Activated CD8-positive, alpha-beta memory T cell treated with anti-CD3 and anti-CD28 coated beads for 1 hour (primary cell): ENCODE measurements around the gene MYG1.
A peak's percentile ranks its signal among the peaks of the same experiment; 100 is the strongest.
"Not testable (repeated sequence)": the region's sequence is repeated elsewhere in the genome, so short reads cannot be mapped to it uniquely, and the experiment has no call there.

ENCODE experiments used
- DNase-seq, 2 donors: peaks; one replicate each; pipeline ENCODE4 v3.0.0-alpha.2; 2020; ENCODE audit warnings: low read depth in 1 of 2; ENCODE audit errors: extremely low read depth in 1 of 2

Gene MYG1

GRCh38 chr12:53326460-53327185 is 27.1 kb downstream of the MYG1 start:
- no peak for DNase-seq

- no peak for DNase-seq
These were observed 28.0 kb downstream of the MYG1 start for GRCh38 chr12:53327435-53328042.

DNA sequence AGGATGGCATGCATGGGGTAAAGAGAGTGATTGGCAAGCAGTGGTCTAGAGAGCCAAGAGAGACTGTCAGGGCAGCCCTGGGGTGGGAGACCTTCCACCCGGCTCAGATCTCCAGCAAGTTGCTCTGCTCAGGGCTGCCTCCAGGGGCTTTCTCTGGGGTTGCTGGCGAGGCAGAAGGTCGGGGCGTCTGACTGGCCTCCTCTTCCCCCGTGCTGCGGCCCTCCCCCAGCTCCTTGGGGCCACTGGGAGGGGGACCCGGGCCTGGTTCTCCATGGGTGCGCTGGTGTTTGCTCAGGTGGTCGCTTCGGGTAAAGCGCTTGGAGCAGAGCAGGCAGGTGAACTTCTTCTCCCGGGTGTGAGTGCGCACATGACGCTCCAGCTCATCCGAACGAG is 28.5 kb downstream of the MYG1 start:
- DNase-seq = no peak

DNA sequence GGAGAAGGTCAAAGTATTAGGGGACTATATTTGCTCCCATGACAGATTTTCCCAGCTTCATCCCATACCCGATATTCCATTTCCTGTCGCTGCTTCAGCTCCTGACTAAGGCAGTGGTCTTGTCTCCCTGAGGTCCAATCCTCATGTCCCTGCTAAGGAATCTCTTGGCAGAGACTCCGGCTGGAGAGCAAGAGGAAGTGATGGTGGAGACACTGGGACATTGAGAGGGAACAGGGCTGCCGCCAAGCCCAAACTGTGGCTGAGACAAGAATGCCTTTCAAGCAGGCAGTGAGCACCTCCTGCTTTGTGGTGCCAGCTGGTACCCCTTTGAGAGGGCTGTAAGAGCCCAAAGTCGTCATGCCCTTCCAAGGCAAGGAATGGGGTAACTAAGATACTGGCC is 31.2 kb downstream of the MYG1 start:
- DNase-seq = no peak

GRCh38 chr12:53332339-53332738 is 32.8 kb downstream of the MYG1 start:
- DNase-seq = not testable (repeated sequence)

DNA sequence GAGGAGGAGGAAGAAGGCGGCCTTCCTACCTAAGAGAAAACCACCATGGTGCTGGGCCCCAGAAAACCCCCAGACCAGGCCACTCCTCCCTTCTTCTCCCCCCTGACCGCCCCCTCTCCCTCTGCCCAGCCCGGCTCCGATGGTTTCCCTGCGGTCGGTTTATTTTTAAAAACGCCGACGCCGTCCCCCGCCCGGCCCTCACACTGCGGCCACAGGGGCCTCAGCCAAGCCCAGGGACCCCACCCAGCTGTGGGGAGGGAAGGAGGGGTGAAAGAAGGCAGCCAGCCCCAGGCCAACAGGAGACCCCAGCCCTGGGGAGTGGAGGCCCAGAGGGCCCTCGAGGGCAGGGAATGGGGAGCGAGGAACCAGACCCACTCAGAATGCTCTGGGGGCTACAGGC is 33.2 kb downstream of the MYG1 start:
- no peak for DNase-seq

DNA sequence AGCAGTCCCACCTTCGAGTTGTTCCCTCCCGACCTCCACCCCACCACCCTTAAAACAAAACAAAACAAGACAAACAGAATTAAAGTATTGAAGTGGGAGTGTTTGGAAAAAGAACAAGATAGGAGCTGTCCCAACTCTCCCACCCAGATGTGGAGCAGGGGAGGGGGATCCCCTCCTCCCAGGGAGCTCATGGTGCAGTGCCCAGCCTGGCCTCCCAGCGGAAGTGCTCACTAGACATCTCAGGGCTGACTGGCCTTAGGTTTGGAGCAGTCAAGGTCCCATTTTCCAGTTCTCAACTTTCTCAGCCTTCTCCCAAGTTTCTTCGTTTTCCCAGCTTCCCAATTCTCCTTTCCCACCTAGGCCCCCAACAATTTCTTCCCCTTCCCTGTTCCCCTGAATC is 33.8 kb downstream of the MYG1 start:
- no peak for DNase-seq

DNA sequence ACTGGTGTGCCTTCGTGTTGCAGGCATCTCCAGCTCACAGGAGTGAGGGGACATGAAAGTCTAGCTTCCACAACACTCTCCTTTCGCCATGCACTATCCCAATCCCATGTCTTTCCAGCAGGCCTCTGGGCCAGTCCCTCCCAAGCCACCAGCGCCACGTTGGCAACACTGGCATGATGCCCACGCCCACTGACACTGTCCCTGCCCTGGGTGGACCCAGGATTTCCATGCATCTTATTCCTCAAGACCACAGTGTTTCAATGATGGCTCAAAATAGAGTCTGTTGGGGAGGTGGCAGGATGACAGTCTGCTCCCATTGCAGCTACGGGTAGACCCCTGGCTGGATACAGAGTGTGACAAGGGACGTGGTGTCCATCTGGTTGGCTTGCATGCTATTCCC is 34.4 kb downstream of the MYG1 start:
- DNase-seq = no peak

- no peak for DNase-seq
These were observed 35.3 kb downstream of the MYG1 start for GRCh38 chr12:53334822-53335221.

GRCh38 chr12:53336181-53336681 is 36.7 kb downstream of the MYG1 start, which contains the start of gene SP7:
Gene SP7 (minus strand): TSS chr12:53336354. CDS start chr12:53335646, 708 bp downstream.
- no peak for DNase-seq

- no peak for DNase-seq
These were observed 38.5 kb downstream of the MYG1 start for GRCh38 chr12:53338017-53338416.

- no peak for DNase-seq
These were observed 39.4 kb downstream of the MYG1 start for GRCh38 chr12:53338916-53339315.

GRCh38 chr12:53340398-53340797 is 40.9 kb downstream of the MYG1 start:
- no peak for DNase-seq

DNA sequence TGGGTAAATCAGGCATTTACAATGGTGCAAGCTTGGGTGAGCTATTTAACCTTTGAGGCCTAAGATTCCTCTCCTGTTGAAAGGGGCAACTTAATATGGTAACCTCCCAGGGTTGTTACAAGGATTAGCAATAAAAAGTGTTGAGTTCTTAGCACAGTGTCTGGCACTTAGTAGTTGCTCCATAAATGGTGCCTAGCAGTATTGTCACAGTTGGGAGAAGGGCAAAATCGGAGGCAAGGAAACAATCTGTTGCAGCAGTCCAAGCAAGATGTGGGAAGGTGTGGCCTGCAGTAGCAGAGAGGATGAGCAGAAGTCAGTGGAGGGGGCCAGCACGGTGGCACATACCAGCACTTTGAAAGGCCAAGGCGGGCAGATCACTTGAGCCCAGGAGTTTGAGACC is 44.0 kb downstream of the MYG1 start:
- DNase-seq = no peak

DNA sequence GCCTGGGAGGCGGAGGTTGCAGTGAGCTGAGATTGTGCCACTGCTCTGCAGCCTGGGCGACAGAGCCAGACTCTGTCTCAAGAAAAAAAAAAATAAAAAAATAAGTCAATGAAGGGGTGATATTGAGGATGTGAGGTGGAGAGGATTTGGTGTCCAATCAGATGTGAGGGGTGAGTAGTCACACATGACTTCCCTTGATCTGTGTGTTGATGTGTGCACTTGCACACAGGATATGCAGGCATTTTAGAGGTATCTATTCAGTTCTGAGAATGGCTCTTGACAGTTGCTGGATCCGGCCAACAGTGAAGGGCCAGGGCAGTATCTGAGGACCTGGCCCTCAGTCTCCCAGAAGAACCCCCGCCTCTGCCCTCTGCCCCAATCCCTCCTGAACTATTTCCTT is 44.5 kb downstream of the MYG1 start:
- DNase-seq = no peak

DNA sequence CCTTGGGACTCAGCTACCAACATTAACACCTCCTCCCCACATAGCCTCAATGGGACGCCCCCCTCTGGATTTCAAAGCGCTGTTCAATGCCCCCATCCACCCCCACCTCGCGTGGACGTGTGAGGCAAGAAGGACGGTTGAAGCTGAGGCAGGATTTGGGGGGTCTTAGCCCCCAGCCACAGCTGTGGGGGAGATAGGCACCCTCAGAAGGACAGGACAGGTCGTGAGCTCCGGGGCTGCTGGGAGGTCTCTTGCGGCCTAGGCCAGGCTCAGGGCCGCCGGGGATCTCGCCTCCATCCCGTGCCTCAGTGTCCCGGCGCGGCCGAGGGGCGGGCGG is 45.0 kb downstream of the MYG1 start:
- no peak for DNase-seq

DNA sequence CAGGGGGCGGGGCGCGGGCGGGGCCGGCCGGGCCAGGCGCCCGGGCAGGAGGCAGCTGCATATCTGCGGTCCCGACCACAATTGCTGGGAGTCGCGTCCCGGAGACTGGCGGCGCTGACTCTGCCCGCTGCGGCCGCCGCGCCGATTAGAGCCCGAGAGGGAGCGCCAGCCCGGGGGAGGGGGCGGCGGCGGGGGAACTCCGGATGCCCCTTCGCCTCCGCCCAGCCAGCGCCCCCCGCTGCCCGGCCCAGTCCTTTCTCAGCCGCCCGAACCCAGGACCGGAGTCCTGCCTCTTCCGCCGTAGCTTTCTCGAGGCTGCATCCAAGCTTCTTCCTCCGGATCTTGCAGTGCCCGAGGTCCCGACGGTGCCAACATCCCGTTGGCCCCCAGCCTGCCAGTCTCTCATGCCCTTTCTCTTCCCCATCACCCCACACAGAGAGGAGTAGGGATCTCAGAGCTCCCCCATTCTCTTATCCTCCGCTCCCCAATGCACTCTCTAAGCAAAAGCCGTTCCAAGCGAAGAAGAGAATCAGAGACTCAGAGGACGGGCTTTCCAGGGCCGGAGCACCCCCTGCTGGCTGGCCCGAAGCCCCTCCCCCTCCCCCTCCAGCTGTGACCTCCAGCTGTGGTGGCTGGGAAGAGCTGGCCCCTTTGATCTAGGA is 45.5 kb downstream of the MYG1 start:
- DNase-seq = peak in 1 of 2 donors; percentile 56

- no peak for DNase-seq
These were observed 46.1 kb downstream of the MYG1 start for GRCh38 chr12:53345486-53346188.

DNA sequence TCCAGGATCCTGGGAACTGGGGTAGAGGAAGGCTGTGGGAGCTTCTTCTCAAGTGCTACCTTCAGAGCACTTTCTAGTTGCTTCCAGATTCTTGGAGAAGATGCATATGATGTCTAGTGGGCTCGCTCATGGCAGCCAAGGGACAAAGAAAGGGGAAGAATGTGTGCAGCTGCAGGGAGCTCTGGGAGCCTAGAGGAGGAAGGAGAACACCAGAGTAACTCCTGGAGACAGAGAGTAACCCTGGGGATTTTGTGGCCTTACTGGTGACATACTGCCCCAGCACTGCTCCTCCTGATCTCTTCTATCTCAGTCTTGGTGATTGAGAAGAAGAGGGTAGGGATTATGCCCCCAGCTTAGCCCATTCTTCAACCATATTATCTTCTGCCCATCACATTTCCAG is 47.0 kb downstream of the MYG1 start:
- DNase-seq = no peak

DNA sequence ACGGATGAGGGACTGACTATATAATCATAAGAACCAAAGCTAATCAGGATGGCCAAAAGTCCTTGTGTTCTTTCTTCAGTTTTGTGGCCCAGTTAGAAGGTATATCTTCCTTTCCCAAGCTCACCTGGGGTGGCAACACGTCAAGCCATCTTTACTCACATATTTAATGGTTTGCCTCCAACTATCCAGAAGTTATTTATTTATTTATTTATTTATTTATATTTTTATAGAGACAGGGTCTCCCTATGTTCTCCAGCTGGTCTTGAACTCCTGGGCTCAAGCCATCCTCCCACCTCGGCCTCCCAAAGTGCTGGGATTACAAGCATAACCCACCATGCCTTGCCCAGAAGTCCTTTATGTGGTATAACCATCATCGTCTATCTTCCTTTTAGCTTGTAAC is 48.4 kb downstream of the MYG1 start:
- DNase-seq = no peak
